IPS-18c (cell line): ENCODE data around the gene AQP3.

Source experiments
- H3K4me3 ChIP-seq: 2 replicates; pipeline ENCODE4 v1.7.0; 2013; ENCODE audit warnings: low read depth, mild to moderate bottlenecking, low read length, moderate library complexity; ENCODE audit not compliant: insufficient read depth
- H3K9me3 ChIP-seq: one replicate; pipeline ENCODE4 v1.6.1; 2013; ENCODE audit warnings: mild to moderate bottlenecking, low read length, moderate library complexity; ENCODE audit not compliant: control insufficient read depth, insufficient read depth

Gene AQP3

DNA sequence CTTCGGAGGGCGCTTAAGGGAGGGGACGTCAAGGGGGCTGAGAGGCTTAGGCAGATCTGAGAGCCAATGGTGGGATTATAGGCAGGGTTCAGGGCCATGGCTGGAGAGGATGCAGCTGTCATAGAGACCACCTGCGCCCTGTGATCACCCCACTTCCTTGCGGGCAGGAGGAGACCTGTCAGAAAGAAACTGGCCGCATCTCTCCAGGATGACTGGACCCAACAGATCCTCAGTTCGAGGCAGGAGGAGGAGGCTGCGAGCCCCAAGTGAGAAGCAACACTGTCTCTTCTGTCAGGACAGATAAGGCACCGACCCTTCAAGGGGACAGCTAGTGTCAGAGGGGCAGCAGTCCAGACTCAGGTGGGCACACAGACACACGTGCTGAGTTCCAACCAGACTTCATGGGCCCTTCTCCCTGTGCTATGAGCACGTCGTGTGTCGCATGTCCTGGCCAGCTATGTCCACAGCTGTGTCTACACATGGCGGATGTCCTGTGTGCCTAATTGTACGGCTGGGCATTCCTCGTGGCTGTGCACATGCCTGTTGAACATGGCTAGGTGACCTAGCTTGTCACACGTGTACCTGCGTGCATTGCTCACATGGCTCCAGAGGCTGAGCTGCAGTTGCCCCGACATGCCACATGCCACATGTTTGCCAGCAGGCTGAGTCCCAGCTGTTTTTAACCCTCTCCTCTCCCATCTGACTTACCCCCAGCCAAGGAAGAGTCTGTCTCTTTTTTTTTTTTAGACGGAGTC lies 583 bp upstream of the AQP3 start:
- Histone ChIP-seq H3K9me3 (no peaks in the 10 kb centered on the region), H3K4me3 (peak overlapping the region; percentile 55)

DNA sequence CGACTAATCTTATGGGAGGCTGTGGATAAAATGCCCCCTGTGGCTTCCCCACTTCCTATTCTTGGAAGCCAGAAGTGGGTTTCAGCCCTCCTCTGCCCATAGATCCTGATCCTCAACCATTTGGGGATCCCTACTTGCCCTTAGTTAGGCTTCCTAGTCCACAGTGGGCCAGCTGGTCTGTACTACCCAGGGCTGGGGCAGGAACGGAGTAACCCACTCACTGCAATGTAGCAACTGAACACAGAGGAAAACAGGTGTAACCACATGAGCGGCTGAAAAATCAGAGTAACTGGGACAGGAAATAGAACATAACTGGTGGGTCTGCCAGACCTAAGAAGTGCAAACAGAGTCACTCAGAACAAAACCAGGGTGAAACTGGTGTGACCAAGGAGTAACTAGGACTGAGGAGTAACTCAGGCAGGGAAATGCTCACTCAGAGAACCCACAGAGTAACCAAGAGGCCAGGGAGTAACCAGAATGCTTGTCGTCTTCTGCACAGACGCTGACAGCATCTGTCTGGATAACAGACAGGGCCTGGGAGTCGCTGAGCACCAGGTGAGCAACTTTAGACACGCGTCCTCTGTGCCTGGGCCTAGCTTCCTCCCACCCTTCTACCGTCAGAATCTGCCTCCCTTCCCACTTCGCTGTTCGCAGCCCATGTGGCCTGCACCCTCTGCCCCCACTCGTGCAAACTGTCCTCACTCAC lies 1.0 kb downstream of the AQP3 start:
- H3K4me3 ChIP-seq: no peak overlapping the region
- H3K9me3 ChIP-seq: no peaks in the 10 kb centered on the region

- no peaks in the 10 kb centered on the region for H3K9me3 ChIP-seq
- H3K4me3 ChIP-seq: no peak overlapping the region
Observed at GRCh38 chr9:33445389-33446239, 1.8 kb downstream of the AQP3 start.

- no peaks in the 10 kb centered on the region for H3K9me3 ChIP-seq
- no peak overlapping the region for H3K4me3 ChIP-seq
Observed at GRCh38 chr9:33443464-33444154, 3.8 kb downstream of the AQP3 start.

DNA sequence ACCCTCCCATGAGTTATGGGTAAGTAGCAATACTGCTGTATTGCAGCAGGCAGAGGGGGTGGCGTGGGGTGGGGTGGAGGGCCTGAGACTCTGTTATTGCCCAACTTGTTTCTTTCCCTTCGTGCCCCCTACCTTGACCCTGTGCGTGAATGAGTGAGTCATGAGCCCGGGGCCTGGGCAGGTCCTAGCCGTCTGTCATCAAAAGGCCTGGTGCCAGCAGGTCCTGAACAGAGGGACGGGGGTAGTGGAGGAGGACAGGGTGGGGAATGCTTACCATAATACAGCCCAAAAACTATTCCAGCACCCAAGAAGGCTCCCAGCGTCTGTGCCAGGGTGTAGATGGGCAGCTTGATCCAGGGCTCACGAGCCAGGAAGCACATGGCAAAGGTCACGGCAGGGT lies 4.3 kb downstream of the AQP3 start:
- Histone ChIP-seq H3K4me3 (no peak overlapping the region), H3K9me3 (no peaks in the 10 kb centered on the region)

GRCh38 chr9:33442125-33442524 lies 5.3 kb downstream of the AQP3 start:
- H3K4me3 ChIP-seq: no peak overlapping the region
- no peaks in the 10 kb centered on the region for H3K9me3 ChIP-seq

DNA sequence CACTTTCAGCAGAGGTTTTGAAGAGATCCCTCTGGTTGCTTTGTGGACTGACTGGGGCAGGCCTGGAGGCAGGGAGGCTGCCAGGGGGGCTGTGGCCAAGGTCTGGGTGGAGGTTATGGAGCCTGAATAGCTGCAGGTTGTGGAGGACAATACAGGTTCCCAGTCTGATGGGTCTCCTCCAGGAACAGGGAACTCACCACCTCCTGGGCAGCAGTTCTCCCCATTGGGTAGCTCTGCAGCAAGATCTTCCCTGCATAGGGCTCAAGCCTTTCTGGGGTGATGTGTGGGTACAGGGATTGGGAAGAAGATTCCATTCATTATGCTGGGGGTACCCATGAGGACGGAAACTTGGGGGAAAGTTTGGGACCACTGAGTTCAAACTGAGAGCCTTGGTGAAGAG lies 6.8 kb downstream of the AQP3 start:
- Histone ChIP-seq H3K9me3 (no peaks in the 10 kb centered on the region), H3K4me3 (no peak overlapping the region)

DNA sequence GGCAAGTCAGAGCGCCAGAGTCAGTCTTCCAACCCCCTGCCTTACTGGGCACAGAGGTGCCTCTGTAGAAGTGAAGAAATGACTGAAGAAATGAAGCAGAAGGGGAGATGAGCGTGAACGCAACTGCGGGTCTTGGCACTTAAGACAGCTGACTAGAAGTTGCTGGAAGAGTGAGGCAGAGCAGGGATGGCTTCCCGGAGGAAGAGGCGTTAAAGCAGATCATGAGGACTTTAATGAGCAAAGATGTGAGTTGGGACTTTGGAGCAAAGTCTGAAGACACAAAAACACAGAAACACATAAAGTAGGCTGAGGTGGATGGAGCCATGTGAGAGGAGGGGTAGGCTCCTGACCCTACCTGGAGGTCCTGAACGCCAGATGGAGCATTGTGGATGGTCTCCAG lies 7.2 kb downstream of the AQP3 start:
- H3K9me3 ChIP-seq: no peaks in the 10 kb centered on the region
- H3K4me3 ChIP-seq: no peak overlapping the region

- H3K9me3 ChIP-seq: peaks cover 2% of the 10 kb centered on the region
- no peak overlapping the region for H3K4me3 ChIP-seq
Observed at GRCh38 chr9:33439731-33440130, 7.7 kb downstream of the AQP3 start.

DNA sequence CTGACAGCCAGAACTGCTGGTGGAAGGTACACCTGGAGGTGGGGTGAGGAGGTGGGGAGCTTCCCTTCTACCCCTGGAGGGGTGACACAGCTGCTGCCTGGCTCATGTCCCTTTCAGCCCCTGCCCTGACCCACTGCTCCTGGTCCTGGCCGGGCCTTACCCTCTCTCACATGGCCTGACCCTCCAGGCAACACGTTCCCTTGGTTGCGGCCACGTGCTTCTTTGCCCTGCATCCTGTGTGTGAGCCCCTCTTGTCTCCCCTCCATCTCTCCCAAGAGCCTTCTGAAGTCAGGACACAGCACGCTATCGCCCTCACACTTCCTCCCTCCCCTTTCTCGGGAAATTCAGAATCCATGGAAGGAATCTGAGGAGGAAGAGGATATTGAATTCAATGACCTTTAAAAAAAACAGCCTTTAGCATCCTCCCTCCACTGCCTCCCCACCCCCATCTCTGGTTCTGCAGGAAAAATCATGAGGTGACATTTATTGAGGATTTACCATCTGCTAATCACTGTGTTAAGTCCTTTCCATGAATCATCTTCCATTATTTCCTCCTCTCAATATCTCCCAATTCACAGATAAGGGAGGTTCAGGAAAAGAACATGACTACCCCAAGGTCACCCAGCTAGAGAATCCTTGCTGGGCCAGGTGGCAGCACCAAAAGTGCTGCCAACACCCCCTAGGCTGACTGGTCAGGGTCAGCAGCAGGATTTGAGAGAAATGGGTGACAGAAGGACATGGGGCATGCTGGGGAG lies 8.3 kb downstream of the AQP3 start:
- peaks cover 2% of the 10 kb centered on the region for H3K9me3 ChIP-seq
- H3K4me3 ChIP-seq: no peak overlapping the region

- Histone ChIP-seq H3K4me3 (no peak overlapping the region), H3K9me3 (peaks cover 2% of the 10 kb centered on the region)
Observed at GRCh38 chr9:33437898-33438297, 9.5 kb downstream of the AQP3 start.

- Histone ChIP-seq H3K9me3 (peaks cover 2% of the 10 kb centered on the region), H3K4me3 (no peak overlapping the region)
Observed at GRCh38 chr9:33437205-33437604, 10.2 kb downstream of the AQP3 start.

GRCh38 chr9:33436445-33436844 lies 10.9 kb downstream of the AQP3 start:
- no peak overlapping the region for H3K4me3 ChIP-seq

DNA sequence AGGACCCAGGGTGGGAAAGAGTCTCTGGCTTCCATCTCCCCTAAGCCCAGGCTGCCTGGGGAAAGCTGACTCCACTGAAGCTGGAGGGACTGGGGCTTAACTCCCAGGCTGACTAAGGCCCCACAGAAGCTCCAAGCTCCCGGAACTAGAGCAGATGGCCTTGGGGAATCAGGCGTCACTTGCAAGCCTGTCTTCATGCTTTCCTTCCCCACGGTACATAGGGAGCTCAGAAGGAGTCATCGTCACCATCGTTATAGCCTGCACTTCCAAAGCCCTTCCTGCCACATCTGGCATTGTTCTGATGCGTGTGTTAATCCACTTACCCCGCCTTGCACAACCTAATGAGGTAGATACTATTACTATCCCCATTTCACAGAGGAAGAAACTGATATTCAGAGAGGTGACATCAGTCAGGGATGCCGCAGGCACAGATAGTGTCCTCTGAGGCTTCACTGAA lies 11.5 kb downstream of the AQP3 start:
- H3K9me3 ChIP-seq: peaks cover 2% of the 10 kb centered on the region
- no peak overlapping the region for H3K4me3 ChIP-seq

More at GRCh38 chr9:33436445-33436844, 10.9 kb downstream of the AQP3 start:
- H3K9me3 ChIP-seq: peaks cover 2% of the 10 kb centered on the region

GRCh38 chr9:33434317-33435105 lies 12.9 kb downstream of the AQP3 start:
- peaks cover 2% of the 10 kb centered on the region for H3K9me3 ChIP-seq
- H3K4me3 ChIP-seq: no peak overlapping the region

DNA sequence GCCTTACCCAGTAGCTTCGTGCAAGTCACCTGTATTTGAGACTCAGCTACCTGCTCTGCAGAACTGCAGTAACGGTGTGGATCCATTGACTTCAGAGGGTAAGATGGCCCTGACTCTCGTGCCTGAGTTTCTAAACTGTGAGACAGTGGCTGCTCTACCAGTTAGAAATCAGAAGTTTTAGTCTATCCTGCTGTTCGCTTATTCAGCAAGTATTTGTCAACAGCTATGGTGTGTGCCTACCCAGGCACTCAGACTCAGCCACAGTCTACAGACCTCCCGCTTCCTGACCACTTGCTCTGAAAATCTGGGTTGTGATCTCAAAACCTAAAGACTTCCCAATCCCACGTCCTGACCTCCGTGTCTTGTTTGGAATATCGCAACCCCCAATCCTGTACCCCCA lies 13.5 kb downstream of the AQP3 start:
- Histone ChIP-seq H3K4me3 (no peak overlapping the region), H3K9me3 (peaks cover 2% of the 10 kb centered on the region)
